A673 (cell line): ENCODE results near the gene NTF3. TPM values are rescaled to one million over a fixed set of nuclear protein-coding genes. Genes with fewer than 3 reads are reported as not detected.

Experiments
- BruUV-seq: library from RNA; stranded (reverse); fragments of 400-500 nt; replicated peaks from 2 replicates; lab custom pipeline; 2021; lab: Mats Ljungman, UMichigan
- CTCF ChIA-PET: fragments of 300-600 bp; sonication (Branson Sonifier 250); formaldehyde crosslinking; loops from one replicate; lab custom pipeline; 2022; ENCODE audit warnings: antibody characterized with exemption; lab: Charles Lee
- POLR2A ChIA-PET: fragments of 300-600 bp; sonication (Branson Sonifier 250); formaldehyde crosslinking; loops from one replicate; lab custom pipeline; 2022; ENCODE audit warnings: antibody characterized with exemption; ENCODE audit not compliant: low non-redundant PET; lab: Charles Lee
- DNase-seq: peaks from one replicate; pipeline ENCODE4 v3.0.0-alpha.2; 2015; ENCODE audit warnings: low spot score
- H3K27ac ChIP-seq: fragments of 200-600 bp; sonication (generic); 2 replicates; pipeline ENCODE4 v1.5.1; 2016; ENCODE audit warnings: mixed run types, low read depth, mild to moderate bottlenecking, mixed read lengths, antibody characterized with exemption, low read length; ENCODE audit not compliant: poor library complexity, severe bottlenecking
- H3K27me3 ChIP-seq: fragments of 200-600 bp; sonication (generic); replicated peaks from 2 replicates; pipeline ENCODE4 v1.6.1; 2017; ENCODE audit warnings: mixed run types, low read depth, mild to moderate bottlenecking, mixed read lengths, antibody characterized with exemption, low read length; ENCODE audit not compliant: insufficient read depth, poor library complexity
- H3K36me3 ChIP-seq: fragments of 200-600 bp; sonication (generic); 2 replicates; pipeline ENCODE4 v1.6.1; 2016; ENCODE audit warnings: mixed run types, mild to moderate bottlenecking, mixed read lengths, antibody characterized with exemption, low read length; ENCODE audit not compliant: insufficient read depth, poor library complexity, severe bottlenecking
- H3K4me1 ChIP-seq: fragments of 200-600 bp; sonication (generic); 2 replicates; pipeline ENCODE4 v1.6.1; 2017; ENCODE audit warnings: mixed run types, mild to moderate bottlenecking, mixed read lengths, antibody characterized with exemption, low read length; ENCODE audit not compliant: insufficient read depth, poor library complexity, severe bottlenecking
- H3K4me3 ChIP-seq: fragments of 200-600 bp; sonication (generic); 2 replicates; pipeline ENCODE4 v1.5.1; 2016; ENCODE audit warnings: low read depth, mixed run types, mild to moderate bottlenecking, mixed read lengths, low read length; ENCODE audit not compliant: poor library complexity, severe bottlenecking
- H3K9me3 ChIP-seq: fragments of 200-600 bp; sonication (generic); 2 replicates; pipeline ENCODE4 v1.6.1; 2016; ENCODE audit warnings: mixed run types, low read depth, mild to moderate bottlenecking, mixed read lengths, antibody characterized with exemption, low read length; ENCODE audit not compliant: poor library complexity, severe bottlenecking
- EZH2 ChIP-seq: fragments of 200-600 bp; sonication (generic); IDR thresholded peaks from 2 replicates; pipeline ENCODE4 v1.6.1; 2017; ENCODE audit warnings: borderline replicate concordance, low read depth, mild to moderate bottlenecking, mixed read lengths, antibody characterized with exemption, low read length; ENCODE audit not compliant: poor library complexity, severe bottlenecking
- intact Hi-C: fragments of 100-400 bp; cut with micrococcal nuclease; formaldehyde crosslinking; loops from one replicate; pipeline ENCODE4 v1.10.0; 2022; ENCODE audit not compliant: unreplicated experiment
- total RNA-seq: library from RNA; stranded (reverse); gene quantifications from 2 replicates; pipeline ENCODE4 v1.2.3, GENCODE V29; 2021
- TF ChIP-seq, protein P1 (sequence below): fragments of 300-800, 200-600 bp; sonication (generic); conservative IDR thresholded peaks from 2 replicates; pipeline ENCODE4 v1.5.1; 2017; ENCODE audit warnings: low read depth, mild to moderate bottlenecking, antibody characterized with exemption, low read length, moderate library complexity, mixed read lengths

NTF3 gene
- total RNA-seq, 1 experiment from 2014 or later: not detected

DNA sequence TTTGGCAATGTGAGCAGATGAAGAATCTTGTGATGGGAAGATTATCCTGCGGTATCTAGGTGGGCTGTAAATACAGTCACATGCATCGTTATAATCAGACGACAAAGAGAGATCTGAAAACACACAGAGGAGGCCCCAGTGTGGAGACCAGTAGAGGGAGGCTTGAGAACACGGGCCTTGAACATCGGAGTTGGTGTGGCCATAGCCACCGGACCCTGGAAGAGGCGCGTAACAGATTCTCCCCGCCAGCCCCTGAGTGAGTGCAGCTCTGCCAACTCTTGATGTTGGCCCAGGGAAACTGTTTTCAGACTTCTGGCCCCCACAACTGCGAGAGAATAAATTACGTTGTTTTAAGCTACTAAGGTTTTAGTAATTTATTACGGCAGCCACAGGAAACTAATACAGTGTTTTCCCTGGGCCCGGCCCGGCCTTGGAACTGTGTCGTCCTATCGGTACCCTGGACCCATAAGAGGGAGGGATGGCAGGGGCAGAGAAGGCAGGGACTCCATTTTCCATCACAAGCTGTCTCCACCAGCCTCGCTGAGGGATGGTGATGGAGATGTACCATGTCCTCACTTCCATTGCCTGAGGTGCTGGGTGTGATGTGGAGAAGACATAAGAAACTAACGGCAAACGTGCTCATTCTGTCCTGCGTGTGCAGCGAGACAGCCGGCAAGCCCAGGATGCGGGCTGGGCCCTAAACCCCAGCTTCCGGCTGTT lies 91.6 kb downstream of the NTF3 start:
- DNase-seq: no peak
- no peak overlapping the region for H3K4me3 ChIP-seq
- peaks cover 27% of the 10 kb centered on the region for H3K27me3 ChIP-seq
- no peak overlapping the region for H3K27ac ChIP-seq
- POLR2A ChIA-PET: interaction anchor here (0.6 kb wide), 1 partner anchor 1082 kb away, joined by 4 read pairs; no protein-coding TSS in a partner anchor
- no peaks in the 10 kb centered on the region for H3K4me1 ChIP-seq
- intact Hi-C loops: no loop called here
- H3K36me3 ChIP-seq: no peaks in the 10 kb centered on the region
- no peak for TF ChIP-seq EZH2
- TF ChIP-seq, protein P1, sequence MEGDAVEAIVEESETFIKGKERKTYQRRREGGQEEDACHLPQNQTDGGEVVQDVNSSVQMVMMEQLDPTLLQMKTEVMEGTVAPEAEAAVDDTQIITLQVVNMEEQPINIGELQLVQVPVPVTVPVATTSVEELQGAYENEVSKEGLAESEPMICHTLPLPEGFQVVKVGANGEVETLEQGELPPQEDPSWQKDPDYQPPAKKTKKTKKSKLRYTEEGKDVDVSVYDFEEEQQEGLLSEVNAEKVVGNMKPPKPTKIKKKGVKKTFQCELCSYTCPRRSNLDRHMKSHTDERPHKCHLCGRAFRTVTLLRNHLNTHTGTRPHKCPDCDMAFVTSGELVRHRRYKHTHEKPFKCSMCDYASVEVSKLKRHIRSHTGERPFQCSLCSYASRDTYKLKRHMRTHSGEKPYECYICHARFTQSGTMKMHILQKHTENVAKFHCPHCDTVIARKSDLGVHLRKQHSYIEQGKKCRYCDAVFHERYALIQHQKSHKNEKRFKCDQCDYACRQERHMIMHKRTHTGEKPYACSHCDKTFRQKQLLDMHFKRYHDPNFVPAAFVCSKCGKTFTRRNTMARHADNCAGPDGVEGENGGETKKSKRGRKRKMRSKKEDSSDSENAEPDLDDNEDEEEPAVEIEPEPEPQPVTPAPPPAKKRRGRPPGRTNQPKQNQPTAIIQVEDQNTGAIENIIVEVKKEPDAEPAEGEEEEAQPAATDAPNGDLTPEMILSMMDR: no peak
- BruUV-seq: no TSS peak
- H3K9me3 ChIP-seq: no peaks in the 10 kb centered on the region
- CTCF ChIA-PET: no interaction called here

DNA sequence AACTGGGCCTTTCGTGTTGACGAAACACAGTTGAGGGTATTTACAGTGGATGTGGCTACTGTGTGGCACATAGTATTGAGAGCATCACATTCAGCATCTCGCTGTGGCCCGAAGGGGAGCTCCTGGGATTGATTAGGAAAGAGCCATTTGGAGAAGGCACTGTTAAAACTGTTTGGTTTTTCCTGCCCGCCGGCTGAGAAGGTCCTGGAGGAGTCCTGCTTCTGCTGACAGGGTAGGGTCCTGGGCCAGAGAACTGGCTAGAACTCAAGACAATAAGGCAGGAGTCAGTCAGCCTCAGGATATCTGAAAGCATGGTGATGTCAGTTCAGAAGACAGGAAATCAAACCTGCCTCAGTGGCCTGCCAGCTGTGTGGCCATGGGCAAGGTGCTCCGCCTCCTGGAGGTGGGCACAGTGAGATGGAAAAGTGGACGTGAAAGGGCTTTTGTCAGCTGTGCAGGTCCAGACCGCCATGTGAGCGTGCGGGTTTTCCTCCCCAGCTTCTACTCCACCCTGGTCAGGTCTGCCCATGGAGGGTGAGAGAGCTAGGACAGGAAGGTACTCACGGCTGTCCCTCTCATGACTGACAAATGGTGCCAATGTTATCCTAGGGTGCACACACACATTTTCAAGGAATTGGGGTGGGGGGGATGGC lies 92.3 kb downstream of the NTF3 start:
- BruUV-seq: no TSS peak
- peaks cover 33% of the 10 kb centered on the region for H3K27me3 ChIP-seq
- H3K9me3 ChIP-seq: no peaks in the 10 kb centered on the region
- no peaks in the 10 kb centered on the region for H3K4me1 ChIP-seq
- DNase-seq: no peak
- H3K4me3 ChIP-seq: no peak overlapping the region
- ChIA-PET CTCF (no interaction called here), POLR2A (no interaction called here)
- intact Hi-C loops: no loop called here
- H3K36me3 ChIP-seq: no peaks in the 10 kb centered on the region
- H3K27ac ChIP-seq: no peak overlapping the region
- TF ChIP-seq EZH2: no peak
- TF ChIP-seq, protein P1: no peak

DNA sequence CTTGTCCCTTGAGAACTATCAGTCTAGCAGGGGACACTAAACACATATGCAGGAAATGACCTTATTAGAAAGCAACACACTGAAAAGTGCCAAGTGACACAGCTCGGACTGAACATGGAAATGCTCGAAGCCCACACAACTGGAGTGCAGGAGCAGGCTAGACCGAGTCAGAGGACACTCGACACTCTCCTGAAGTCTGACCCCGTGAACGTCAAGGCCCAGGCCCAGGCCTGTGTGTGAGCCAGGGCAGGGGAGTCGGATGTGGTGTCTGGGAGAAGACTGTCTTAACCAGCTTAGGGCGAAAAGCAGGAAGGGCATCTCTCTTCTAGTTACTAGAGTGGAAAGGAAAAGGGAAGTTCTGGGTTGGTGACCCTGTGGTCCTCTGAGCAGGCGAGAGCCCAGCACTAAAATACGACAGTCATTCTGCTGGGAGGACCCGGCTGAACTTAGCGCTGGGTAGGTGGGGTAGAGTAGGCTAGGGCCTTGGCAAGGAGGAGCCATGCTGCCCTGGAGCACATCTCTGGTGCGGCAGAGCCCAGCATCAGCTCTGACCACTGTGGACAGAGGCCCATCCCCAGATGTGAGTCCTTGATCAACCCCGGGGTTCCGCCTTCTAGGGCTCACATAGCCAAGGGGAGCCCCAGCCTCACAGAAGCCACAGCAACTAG lies 93.0 kb downstream of the NTF3 start:
- DNase-seq: no peak
- TF ChIP-seq, protein P1: no peak
- no peak for TF ChIP-seq EZH2
- CTCF ChIA-PET: no interaction called here
- POLR2A ChIA-PET: no interaction called here
- Histone ChIP-seq H3K27ac (no peak overlapping the region), H3K4me3 (no peak overlapping the region), H3K4me1 (no peaks in the 10 kb centered on the region), H3K27me3 (peaks cover 40% of the 10 kb centered on the region), H3K36me3 (no peaks in the 10 kb centered on the region), H3K9me3 (no peaks in the 10 kb centered on the region)
- BruUV-seq: no TSS peak
- intact Hi-C loops: no loop called here
